GM12872 (cell line): Measurements from ENCODE around the gene LRP1B.

Source experiments
- CTCF ChIP-seq: IDR thresholded peaks from 3 replicates; pipeline ENCODE4 v1.5.1; 2011; ENCODE audit warnings: low read depth, mild to moderate bottlenecking, low read length, moderate library complexity; ENCODE audit not compliant: insufficient read depth

LRP1B gene

GRCh38 chr2:140401056-140401455 is 1729.8 kb downstream of the LRP1B start:
- no peak for TF ChIP-seq CTCF

- no peak for TF ChIP-seq CTCF
Observed at GRCh38 chr2:140392824-140393223, 1738.0 kb downstream of the LRP1B start.

GRCh38 chr2:140384946-140385345 is 1745.9 kb downstream of the LRP1B start:
- TF ChIP-seq CTCF, result no peak

GRCh38 chr2:140383781-140384180 is 1747.0 kb downstream of the LRP1B start:
- no peak for TF ChIP-seq CTCF

- no peak for TF ChIP-seq CTCF
Observed at GRCh38 chr2:140376686-140377085, 1754.1 kb downstream of the LRP1B start.

- no peak for TF ChIP-seq CTCF
Observed at GRCh38 chr2:140363131-140363530, 1767.7 kb downstream of the LRP1B start.

GRCh38 chr2:140362361-140362760 is 1768.5 kb downstream of the LRP1B start:
- TF ChIP-seq CTCF, result no peak

GRCh38 chr2:140359056-140359771 is 1771.6 kb downstream of the LRP1B start:
- TF ChIP-seq CTCF, result no peak
